DMS79 treated with DMSO at 0.1 percent for 48 hours (cell line): Measurements from ENCODE around the gene SLC40A1.

Experiments used
- DNase-seq: peaks from one replicate; lab custom pipeline; 2025; lab: John Stamatoyannopoulos, UW

Gene SLC40A1

GRCh38 chr2:189566046-189566445, 14.5 kb downstream of the SLC40A1 start:
- no peak for DNase-seq

GRCh38 chr2:189561371-189562038, 19.1 kb downstream of the SLC40A1 start:
- DNase-seq: no peak

DNA sequence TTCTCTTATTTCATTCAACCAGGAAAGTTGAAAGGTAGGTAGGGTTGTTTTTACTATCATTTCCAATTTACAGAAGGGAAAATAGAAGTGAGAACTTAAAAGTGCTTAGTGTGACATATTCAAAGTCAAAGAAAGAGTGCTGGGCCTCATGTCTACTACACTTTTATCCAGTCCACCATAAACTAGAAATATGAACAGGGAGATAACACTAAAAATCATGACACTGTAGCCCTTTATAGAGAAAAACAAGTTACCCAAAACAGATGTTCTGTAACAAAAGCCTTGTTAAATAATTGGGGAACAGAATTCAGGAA, 20.4 kb downstream of the SLC40A1 start:
- DNase-seq: no peak

DNA sequence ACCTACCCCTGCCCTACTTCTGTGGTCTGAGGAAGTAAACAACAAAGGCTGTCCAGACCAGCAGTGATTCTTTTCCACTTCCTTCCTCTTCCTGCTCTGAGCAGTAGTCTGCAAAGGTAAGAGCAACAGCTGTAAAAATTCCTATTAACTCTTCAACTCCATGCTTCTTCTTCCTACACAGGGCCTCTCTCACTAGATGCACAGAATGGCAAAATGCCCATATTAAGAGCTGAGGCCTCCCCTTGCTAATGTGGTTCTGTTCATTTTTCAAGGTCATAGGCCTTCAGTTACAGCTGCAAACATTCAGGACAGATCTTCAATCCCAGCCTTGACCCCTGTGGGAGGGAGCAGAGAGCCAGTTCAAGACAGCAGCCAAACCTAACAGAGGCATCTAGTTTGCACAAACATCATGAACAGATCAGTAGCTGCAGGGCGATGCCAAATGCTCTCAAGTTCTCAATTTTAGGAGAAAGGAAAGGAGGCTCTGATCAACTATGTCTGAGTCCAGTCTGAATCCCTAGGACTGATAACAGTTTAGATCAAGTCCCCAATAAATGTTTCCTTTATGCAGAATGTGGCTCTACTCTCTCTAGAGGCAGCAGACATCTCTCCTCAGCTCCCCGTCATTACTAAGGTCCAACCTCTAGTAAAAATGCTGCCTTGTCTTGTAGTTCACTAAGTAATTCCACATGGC, 20.9 kb downstream of the SLC40A1 start:
- DNase-seq: no peak

- no peak for DNase-seq
Observed at GRCh38 chr2:189558516-189559272, 21.9 kb downstream of the SLC40A1 start.

GRCh38 chr2:189557373-189557772, 23.2 kb downstream of the SLC40A1 start:
- DNase-seq: no peak

DNA sequence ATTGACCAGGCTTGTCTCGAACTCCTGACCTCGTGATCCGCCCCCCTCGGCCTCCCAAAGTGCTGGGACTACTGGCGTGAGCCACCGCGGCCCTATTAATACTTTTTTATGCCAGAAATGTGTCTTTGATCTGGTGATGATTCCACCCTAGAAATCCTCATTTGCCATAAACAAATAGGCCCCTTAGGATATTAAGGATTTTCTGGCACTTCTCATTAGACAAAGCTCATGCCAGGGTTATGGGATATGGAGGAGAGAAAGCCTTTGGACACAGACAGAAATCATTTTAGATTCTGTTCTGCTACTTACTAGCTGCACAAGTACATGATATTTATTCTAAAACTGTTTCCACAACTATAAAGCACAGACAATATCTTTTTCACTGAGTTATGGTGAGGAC, 24.1 kb downstream of the SLC40A1 start:
- DNase-seq: no peak

- no peak for DNase-seq
Observed at GRCh38 chr2:189555232-189555631, 25.4 kb downstream of the SLC40A1 start.

- DNase-seq: no peak
Observed at GRCh38 chr2:189553504-189554088, 27.0 kb downstream of the SLC40A1 start.

DNA sequence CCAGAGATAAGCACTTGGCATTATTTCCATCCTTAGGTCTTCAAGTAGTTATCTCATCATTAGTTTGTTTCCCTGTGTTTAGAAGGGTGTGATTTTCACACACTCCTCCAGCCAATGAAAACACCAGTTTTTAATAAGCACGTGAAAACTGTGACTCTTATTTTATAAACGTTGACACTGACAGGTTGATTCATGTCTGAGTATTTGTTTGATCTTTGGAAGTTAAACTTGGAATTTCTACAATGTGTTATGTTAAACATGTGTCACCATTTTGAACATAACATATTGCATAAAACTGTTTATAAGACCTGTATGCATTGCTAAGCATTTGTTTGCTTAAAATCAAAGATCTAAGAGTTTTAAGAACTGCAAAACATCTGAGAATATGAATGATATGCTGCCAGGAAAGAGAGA, 27.6 kb downstream of the SLC40A1 start:
- DNase-seq: no peak

DNA sequence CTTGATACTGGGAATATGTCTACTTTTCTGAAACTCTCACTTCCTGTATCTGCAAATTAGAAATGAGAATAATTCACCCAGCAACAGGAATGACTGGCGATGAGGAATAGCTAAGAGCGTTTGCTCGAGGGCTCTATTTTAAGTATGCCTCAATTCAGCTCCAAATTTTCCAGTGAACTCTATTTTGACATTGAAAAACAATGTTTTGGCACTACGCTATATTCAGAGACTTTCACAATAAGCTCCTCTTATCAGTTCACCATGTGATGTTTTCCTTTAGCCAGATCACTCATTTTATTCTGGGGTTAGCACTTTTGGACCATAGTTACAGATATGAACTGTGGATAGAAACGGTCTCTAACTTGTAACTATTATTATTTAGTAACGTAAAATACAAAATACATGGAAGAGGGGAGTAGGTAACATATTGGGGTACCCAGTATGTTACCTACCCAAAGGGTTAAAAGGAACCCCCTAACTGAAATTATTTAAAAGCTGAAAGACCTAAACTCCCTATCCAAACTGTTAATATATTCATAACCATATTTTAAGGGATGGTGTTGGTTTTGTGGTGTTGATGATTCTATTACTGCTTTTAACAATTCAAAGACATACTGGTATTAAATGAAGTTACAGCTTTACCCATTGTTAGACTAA, 28.1 kb downstream of the SLC40A1 start:
- DNase-seq: no peak

DNA sequence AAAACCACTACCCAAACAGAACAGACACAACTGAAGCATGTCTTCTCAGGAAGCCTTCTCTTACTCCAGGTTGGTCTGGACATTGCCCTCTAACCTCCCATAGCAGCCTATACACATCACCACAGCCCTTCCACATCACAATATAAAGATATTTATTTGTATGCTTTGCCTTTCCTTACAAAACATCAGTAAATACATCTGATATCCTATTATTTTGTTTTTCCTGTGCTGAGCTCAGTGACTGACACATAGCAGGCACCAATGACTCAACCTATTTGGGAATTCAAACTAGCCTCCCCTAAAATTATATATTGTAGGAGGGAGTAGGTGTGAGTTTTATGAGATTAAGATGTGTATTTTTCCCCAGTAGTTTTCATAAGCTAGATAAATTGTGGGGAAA, 28.8 kb downstream of the SLC40A1 start:
- no peak for DNase-seq

- DNase-seq: no peak
Observed at GRCh38 chr2:189549449-189549832, 31.1 kb downstream of the SLC40A1 start.

- DNase-seq: no peak
Observed at GRCh38 chr2:189548666-189549448, 31.7 kb downstream of the SLC40A1 start.

DNA sequence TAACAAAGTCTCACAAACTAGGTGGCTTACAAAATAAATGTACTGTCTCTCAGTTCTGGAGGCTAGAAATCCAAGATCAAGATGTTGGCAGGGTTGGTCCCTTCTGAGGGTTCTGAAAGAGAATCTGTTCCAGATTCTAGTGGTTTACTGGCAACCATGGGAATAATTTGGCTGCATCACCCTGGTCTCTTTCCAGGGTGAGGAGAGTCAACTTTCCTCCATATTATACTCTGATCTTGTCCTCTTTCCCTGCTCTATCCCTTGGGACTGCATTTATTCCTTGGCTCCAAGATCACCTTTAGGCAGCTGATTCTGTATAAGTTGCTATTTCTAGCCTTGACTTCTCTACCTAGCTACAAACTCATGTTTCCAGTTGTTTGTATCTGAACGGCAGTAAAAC, 35.2 kb downstream of the SLC40A1 start:
- no peak for DNase-seq

GRCh38 chr2:189544318-189545042, 36.1 kb downstream of the SLC40A1 start:
- DNase-seq: no peak

- DNase-seq: no peak
Observed at GRCh38 chr2:189543367-189543766, 37.2 kb downstream of the SLC40A1 start.

GRCh38 chr2:189542145-189542882, 38.3 kb downstream of the SLC40A1 start:
- no peak for DNase-seq

DNA sequence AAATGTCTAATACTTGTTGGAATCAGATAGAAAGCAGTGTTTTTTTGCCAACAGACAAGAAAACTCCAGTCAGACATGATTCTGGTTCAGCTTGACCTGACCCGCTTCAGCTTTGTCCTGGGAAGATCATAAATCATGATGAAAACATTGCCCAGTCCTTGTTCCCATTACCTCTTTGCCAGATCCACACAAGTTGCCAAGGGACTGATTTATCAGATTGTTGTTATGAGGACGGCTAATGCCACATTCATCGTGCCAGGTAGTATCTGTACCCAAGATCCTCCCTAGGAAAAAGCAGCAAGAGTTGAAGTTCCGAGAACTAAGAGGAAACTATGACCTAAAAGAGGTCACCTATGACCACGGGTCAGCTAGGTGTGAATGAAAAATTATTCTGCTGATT, 39.0 kb downstream of the SLC40A1 start:
- no peak for DNase-seq

- DNase-seq: no peak
Observed at GRCh38 chr2:189540551-189540950, 40.0 kb downstream of the SLC40A1 start.
